SH-SY5Y (cell line): Measurements from ENCODE around the gene SLC35F3.

Experiments used
- GATA2 ChIP-seq: IDR thresholded peaks from 2 replicates; pipeline ENCODE4 v1.6.1; 2011; ENCODE audit warnings: mild to moderate bottlenecking, low read depth, low read length
- GATA3 ChIP-seq: IDR thresholded peaks from 2 replicates; pipeline ENCODE4 v1.6.1; 2011; ENCODE audit warnings: low read depth, mild to moderate bottlenecking, low read length, moderate library complexity

GRCh38 chr1:233936842-233937241 lies 32.4 kb downstream of the SLC35F3 start:
- TF ChIP-seq GATA2 (no peak), GATA3 (no peak)
